Progenitor cell of endocrine pancreas (in vitro differentiated cells): ENCODE results near the gene SAMD11. TPM values are rescaled to one million over a fixed set of nuclear protein-coding genes. Genes with fewer than 3 reads are reported as not detected.

Experiments
- DNase-seq: peaks from one replicate; pipeline ENCODE4 v3.0.0; 2021; ENCODE audit warnings: low spot score; ENCODE audit not compliant: unreplicated experiment
- H3K27ac Mint-ChIP-seq: 2 replicates; pipeline ENCODE4 v1.8.0; 2021; ENCODE audit warnings: mild to moderate bottlenecking, moderate library complexity, mixed read lengths
- H3K27me3 Mint-ChIP-seq: 2 replicates; pipeline ENCODE4 v1.8.0; 2021; ENCODE audit warnings: mixed read lengths
- H3K36me3 Mint-ChIP-seq: 2 replicates; pipeline ENCODE4 v1.8.0; 2022; ENCODE audit warnings: mixed read lengths; ENCODE audit not compliant: insufficient read depth
- H3K4me1 Mint-ChIP-seq: 2 replicates; pipeline ENCODE4 v1.8.0; 2021; ENCODE audit warnings: low read depth, mixed read lengths
- H3K4me3 Mint-ChIP-seq: 2 replicates; pipeline ENCODE4 v1.8.0; 2021; ENCODE audit warnings: low read depth, mild to moderate bottlenecking, moderate library complexity, mixed read lengths
- H3K9me3 Mint-ChIP-seq: 2 replicates; pipeline ENCODE4 v1.8.0; 2021; ENCODE audit warnings: low read depth, mixed read lengths
- total RNA-seq: library from RNA; stranded (reverse); gene quantifications from 2 replicates; pipeline ENCODE4 v1.2.1, GENCODE V29; 2021
- TF ChIP-seq, protein P1 (sequence below): fragments of 200-600 bp; sonication (generic); IDR thresholded peaks from one replicate; pipeline ENCODE4 v1.5.0; 2021; ENCODE audit warnings: antibody characterized with exemption, mild to moderate bottlenecking; ENCODE audit not compliant: unreplicated experiment

Gene SAMD11
- total RNA-seq, 1 donor from 2014 or later: 42.9 TPM

- Mint-ChIP-seq H3K9me3 (no peaks in the 10 kb centered on the region), H3K4me3 (peak overlapping the region; percentile 65), H3K27me3 (peaks cover 55% of the 10 kb centered on the region), H3K4me1 (peaks cover 10% of the 10 kb centered on the region), H3K36me3 (peaks cover 3% of the 10 kb centered on the region), H3K27ac (no peak overlapping the region)
- TF ChIP-seq, protein P1, sequence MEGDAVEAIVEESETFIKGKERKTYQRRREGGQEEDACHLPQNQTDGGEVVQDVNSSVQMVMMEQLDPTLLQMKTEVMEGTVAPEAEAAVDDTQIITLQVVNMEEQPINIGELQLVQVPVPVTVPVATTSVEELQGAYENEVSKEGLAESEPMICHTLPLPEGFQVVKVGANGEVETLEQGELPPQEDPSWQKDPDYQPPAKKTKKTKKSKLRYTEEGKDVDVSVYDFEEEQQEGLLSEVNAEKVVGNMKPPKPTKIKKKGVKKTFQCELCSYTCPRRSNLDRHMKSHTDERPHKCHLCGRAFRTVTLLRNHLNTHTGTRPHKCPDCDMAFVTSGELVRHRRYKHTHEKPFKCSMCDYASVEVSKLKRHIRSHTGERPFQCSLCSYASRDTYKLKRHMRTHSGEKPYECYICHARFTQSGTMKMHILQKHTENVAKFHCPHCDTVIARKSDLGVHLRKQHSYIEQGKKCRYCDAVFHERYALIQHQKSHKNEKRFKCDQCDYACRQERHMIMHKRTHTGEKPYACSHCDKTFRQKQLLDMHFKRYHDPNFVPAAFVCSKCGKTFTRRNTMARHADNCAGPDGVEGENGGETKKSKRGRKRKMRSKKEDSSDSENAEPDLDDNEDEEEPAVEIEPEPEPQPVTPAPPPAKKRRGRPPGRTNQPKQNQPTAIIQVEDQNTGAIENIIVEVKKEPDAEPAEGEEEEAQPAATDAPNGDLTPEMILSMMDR: no peak
- no peak for DNase-seq
Measured at GRCh38 chr1:925561-926421, 2.1 kb downstream of the SAMD11 start.

DNA sequence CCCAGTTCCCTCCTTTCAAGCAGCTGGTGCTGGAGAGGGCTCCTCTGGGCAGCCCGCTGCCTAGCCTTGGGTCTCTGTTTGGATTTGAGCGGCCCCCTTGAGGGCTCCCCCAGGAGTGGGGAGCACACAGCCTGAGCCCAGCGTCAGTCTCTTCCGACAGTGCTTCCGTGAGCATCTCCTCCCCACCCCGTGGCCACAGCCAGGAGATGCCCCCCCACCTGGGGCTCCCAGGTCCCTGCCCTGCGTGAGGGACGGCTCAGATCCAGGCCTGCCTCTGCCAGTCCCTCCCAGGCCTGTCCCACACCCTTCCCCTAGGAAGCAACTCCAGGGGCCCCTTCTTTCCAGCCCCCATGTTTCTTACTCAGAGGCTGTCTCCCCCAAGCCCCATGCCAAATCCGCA lies 3.5 kb downstream of the SAMD11 start:
- Mint-ChIP-seq H3K27ac (no peak overlapping the region), H3K9me3 (no peaks in the 10 kb centered on the region), H3K4me3 (no peak overlapping the region)

DNA sequence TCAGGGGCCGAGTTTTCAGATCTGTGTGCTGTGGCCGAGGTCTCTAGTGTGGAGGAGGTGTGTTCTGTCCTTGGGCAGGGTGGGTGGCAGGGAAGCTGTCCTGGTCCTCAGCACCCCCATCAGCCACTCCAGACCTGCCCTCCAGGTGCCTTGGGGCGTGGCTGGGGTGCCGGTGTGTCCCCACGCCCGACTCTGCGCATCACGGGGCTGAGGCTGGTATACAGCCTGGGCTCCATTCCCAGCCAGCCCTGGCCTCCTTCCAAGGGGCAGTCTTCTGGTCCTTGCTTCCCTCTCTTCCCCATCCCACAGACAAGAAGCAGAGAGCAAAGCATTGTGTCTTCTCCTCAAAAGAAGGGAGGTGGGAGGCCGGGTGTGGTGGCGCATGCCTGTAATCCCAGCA lies 4.0 kb downstream of the SAMD11 start:
- Mint-ChIP-seq H3K4me3 (no peak overlapping the region), H3K27me3 (peaks cover 60% of the 10 kb centered on the region), H3K27ac (no peak overlapping the region), H3K4me1 (peaks cover 5% of the 10 kb centered on the region), H3K36me3 (no peaks in the 10 kb centered on the region), H3K9me3 (no peaks in the 10 kb centered on the region)
- DNase-seq: no peak
- TF ChIP-seq, protein P1: no peak

More for the DNA sequence above, 3.5 kb downstream of the SAMD11 start:
- DNase-seq: no peak
- peaks cover 5% of the 10 kb centered on the region for H3K4me1 Mint-ChIP-seq
- no peaks in the 10 kb centered on the region for H3K36me3 Mint-ChIP-seq
- peaks cover 58% of the 10 kb centered on the region for H3K27me3 Mint-ChIP-seq
- TF ChIP-seq, protein P1: no peak

- no peak overlapping the region for H3K4me3 Mint-ChIP-seq
- DNase-seq: no peak
- TF ChIP-seq, protein P1: no peak
- no peaks in the 10 kb centered on the region for H3K36me3 Mint-ChIP-seq
- peaks cover 61% of the 10 kb centered on the region for H3K27me3 Mint-ChIP-seq
- H3K9me3 Mint-ChIP-seq: no peaks in the 10 kb centered on the region
- no peak overlapping the region for H3K27ac Mint-ChIP-seq
- peaks cover 1% of the 10 kb centered on the region for H3K4me1 Mint-ChIP-seq
Measured at GRCh38 chr1:928825-929661, 5.3 kb downstream of the SAMD11 start.
